Measurements from ENCODE around the gene ATRNL1. TPM values are rescaled to one million over a fixed set of nuclear protein-coding genes. Genes with fewer than 3 reads are reported as not detected.

Gene ATRNL1
- total and polyA plus RNA-seq, 2 of the 8 experiments (the other 6 are each of a cell fraction or from before 2014, with no cell fraction given): 5.1 to 17.6 TPM

GRCh38 chr10:115272482-115272881 is 179.3 kb downstream of the ATRNL1 start:
- Histone ChIP-seq H2BK15ac (ENCODE audit: low read length) (no peak overlapping the region), H3K4me1 (replicated peaks in 1 of 4; ENCODE audit: control insufficient read depth in 3 of 4, insufficient read depth in 4 of 4, low read length in 3 of 4) (no peaks in the 10 kb centered on the region), H3K9me3 (ENCODE audit: insufficient read depth in 2 of 2, low read depth in 1 of 2, low read length in 1 of 2) (no peaks in the 10 kb centered on the region), H2BK120ac (replicated peaks; ENCODE audit: low read depth, low read length) (no peak overlapping the region), H3K36me3 (ENCODE audit: control insufficient read depth in 2 of 4, insufficient read depth in 4 of 4, low read length in 3 of 4) (no peaks in the 10 kb centered on the region), H3K14ac (ENCODE audit: insufficient read length) (no peak overlapping the region), H2AK5ac (ENCODE audit: low read depth, low read length) (no peak overlapping the region), H2BK5ac (ENCODE audit: low read depth, low read length) (no peak overlapping the region), H3K27ac (ENCODE audit: low read depth, low read length) (no peak overlapping the region), H2BK12ac (ENCODE audit: low read depth, low read length) (no peak overlapping the region), H4K8ac (ENCODE audit: extremely low read depth, insufficient read depth, low read length) (no peak overlapping the region), H3K4ac (replicated peaks; ENCODE audit: insufficient read length, low read depth, low read length) (no peak overlapping the region), H3K56ac (replicated peaks; ENCODE audit: insufficient read length, low read depth, low read length) (no peak overlapping the region), H4K91ac (replicated peaks; ENCODE audit: insufficient read length, low read length) (no peak overlapping the region), H3K18ac (ENCODE audit: extremely low read depth, low read length) (no peak overlapping the region), H3K23ac (ENCODE audit: insufficient read length) (no peak overlapping the region), H3K79me1 (ENCODE audit: low read depth, low read length) (no peaks in the 10 kb centered on the region), H3K4me2 (ENCODE audit: insufficient read depth in 1 of 2, low read depth in 2 of 2, low read length in 2 of 2) (no peak overlapping the region), H2BK20ac (ENCODE audit: low read length) (no peak overlapping the region), H3K4me3 (ENCODE audit: extremely low read depth in 1 of 4, insufficient read depth in 2 of 4, low read depth in 3 of 4, low read length in 4 of 4) (no peak overlapping the region), H3K9ac (replicated peaks in 1 of 4; ENCODE audit: extremely low read depth in 1 of 4, low read depth in 3 of 4, low read length in 3 of 4) (no peak overlapping the region), H3K79me2 (ENCODE audit: control insufficient read depth in 1 of 2, insufficient read depth in 2 of 2, low read length in 2 of 2) (no peaks in the 10 kb centered on the region), H3K27me3 (replicated peaks in 1 of 4; ENCODE audit: control insufficient read depth in 3 of 4, extremely low read depth in 1 of 4, insufficient read depth in 3 of 4, low read length in 3 of 4) (no peaks in the 10 kb centered on the region), H3K23me2 (ENCODE audit: low read depth, low read length) (no peaks in the 10 kb centered on the region), H4K5ac (ENCODE audit: insufficient read length, low read depth, low read length) (no peak overlapping the region), H2AFZ (ENCODE audit: low read length) (no peak overlapping the region), H4K20me1 (replicated peaks in 1 of 2; ENCODE audit: control insufficient read depth in 1 of 2, insufficient read depth in 2 of 2, low read length in 2 of 2) (no peaks in the 10 kb centered on the region)
- DNase-seq (ENCODE audit: low read depth in 1 of 2, low spot score in 2 of 2) (no peak), FAIRE-seq (no peak)
- ChIA-PET CTCF (ENCODE audit: partially characterized antibody) (no interaction called here), POLR2A (ENCODE audit: partially characterized antibody) (no interaction called here)
- WGBS, 2 experiments (ENCODE audit: extremely low coverage in 1 of 2, insufficient coverage in 1 of 2, insufficient read length in 1 of 2, insufficient replicate concordance in 2 of 2, low coverage in 1 of 2, low lambda C conversion rate in 2 of 2, missing lambda C conversion rate in 1 of 2): 84% methylated on average over 3 of the region's 3 CpGs; no CpG with 5 or more reads in 1 of the 2 experiments
- TF ChIP-seq ASH2L (IDR thresholded peaks at IDR 0.05; ENCODE audit: low read length) (no peak), JUND (IDR thresholded peaks at IDR 0.05; ENCODE audit: low read length) (no peak), USF2 (IDR thresholded peaks at IDR 0.05; ENCODE audit: low read length) (no peak), KDM1A (IDR thresholded peaks at IDR 0.05; ENCODE audit: borderline replicate concordance, low read length) (no peak), HDAC6 (IDR thresholded peaks at IDR 0.05; ENCODE audit: low read depth, low read length) (no peak), TEAD4 (IDR thresholded peaks at IDR 0.05; ENCODE audit: low read depth, low read length) (no peak), CBX8 (IDR thresholded peaks at IDR 0.05; ENCODE audit: borderline replicate concordance, low read depth, low read length) (no peak), SAP30 (IDR thresholded peaks at IDR 0.05; ENCODE audit: insufficient read depth, insufficient replicate concordance, low read length) (no peak), NRF1 (IDR thresholded peaks at IDR 0.05; ENCODE audit: low read depth, low read length) (no peak), GABPA (IDR thresholded peaks at IDR 0.05; ENCODE audit: borderline replicate concordance, insufficient read depth, low read length) (no peak), RNF2 (IDR thresholded peaks at IDR 0.05; ENCODE audit: borderline replicate concordance, low read depth, low read length, missing control alignments, poor library complexity, severe bottlenecking) (no peak), CTBP2 (IDR thresholded peaks at IDR 0.05; ENCODE audit: borderline replicate concordance, insufficient read depth, insufficient read length, low read length) (no peak), SP2 (IDR thresholded peaks at IDR 0.05; ENCODE audit: low read length) (no peak), TCF12 (IDR thresholded peaks at IDR 0.05; ENCODE audit: low read depth, low read length) (no peak)

All from H1 (cell line).